Liver (tissue), 9 donors: ENCODE results near the gene ARL5A. TPM values are rescaled to one million over a fixed set of nuclear protein-coding genes. Genes with fewer than 3 reads are reported as not detected.

ENCODE experiments used
- DNase-seq: peaks from one replicate; pipeline ENCODE4 v3.0.0-alpha.2; 2017; ENCODE audit warnings: low spot score
- H3K27ac ChIP-seq, 2 donors: one replicate each; pipeline ENCODE4 v1.7.0; 2013; ENCODE audit warnings: inconsistent platforms in 2 of 2, low read length in 2 of 2, control low read depth in 1 of 2, low read depth in 1 of 2, mild to moderate bottlenecking in 1 of 2
- H3K27me3 ChIP-seq, 4 donors: one replicate each; pipeline versions ENCODE4 v1.6.1 to v1.7.0; 2013; ENCODE audit warnings: low read length in 3 of 4, inconsistent platforms in 1 of 4, mild to moderate bottlenecking in 1 of 4, moderate library complexity in 1 of 4; ENCODE audit not compliant: control insufficient read depth in 4 of 4, insufficient read depth in 4 of 4
- H3K36me3 ChIP-seq, 4 donors: one replicate each; pipeline versions ENCODE4 v1.6.1 to v1.7.0; 2013; ENCODE audit warnings: low read length in 3 of 4, mild to moderate bottlenecking in 3 of 4, low read depth in 1 of 4, moderate library complexity in 1 of 4; ENCODE audit not compliant: control insufficient read depth in 4 of 4, insufficient read depth in 3 of 4
- H3K4me1 ChIP-seq, 4 donors: one replicate each; pipeline versions ENCODE4 v1.6.1 to v1.7.0; 2013; ENCODE audit warnings: low read length in 3 of 4, mild to moderate bottlenecking in 3 of 4, moderate library complexity in 1 of 4; ENCODE audit not compliant: control insufficient read depth in 4 of 4, insufficient read depth in 4 of 4
- H3K4me3 ChIP-seq, 3 donors: one replicate each; pipeline versions ENCODE4 v1.6.1 to v1.7.0; 2013; ENCODE audit warnings: low read length in 3 of 3, control low read depth in 1 of 3, low read depth in 1 of 3, mild to moderate bottlenecking in 1 of 3
- H3K9ac ChIP-seq, 2 donors: one replicate each; pipeline ENCODE4 v1.7.0; 2013; ENCODE audit warnings: low read length in 2 of 2, mild to moderate bottlenecking in 2 of 2, moderate library complexity in 2 of 2, control low read depth in 1 of 2, low read depth in 1 of 2
- H3K9me3 ChIP-seq, 4 donors: one replicate each; pipeline versions ENCODE4 v1.6.1 to v1.7.0; 2013; ENCODE audit warnings: low read length in 3 of 4; ENCODE audit not compliant: control insufficient read depth in 4 of 4
- ATF3 ChIP-seq: IDR thresholded peaks from 2 replicates; pipeline ENCODE4 v1.6.1; 2016; ENCODE audit warnings: antibody characterized with exemption
- CTCF ChIP-seq: fragments of 150-350 bp; IDR thresholded peaks from 2 replicates; pipeline ENCODE4 v1.5.1; 2017; ENCODE audit warnings: improper control_type of control experiment, low read depth, low read length; ENCODE audit not compliant: missing input control
- EGR1 ChIP-seq, 2 donors: IDR thresholded peaks; 2 replicates each; pipeline ENCODE4 v1.6.1; 2016 to 2018; ENCODE audit warnings: antibody characterized with exemption in 2 of 2, low read depth in 2 of 2
- FOXA1 ChIP-seq: IDR thresholded peaks from 2 replicates; pipeline ENCODE4 v1.6.1; 2016; ENCODE audit warnings: antibody characterized with exemption
- FOXA2 ChIP-seq: IDR thresholded peaks from 2 replicates; pipeline ENCODE4 v1.6.1; 2016; ENCODE audit warnings: antibody characterized with exemption
- GABPA ChIP-seq, 2 donors: IDR thresholded peaks in 1 of 2; conservative IDR thresholded peaks in 1 of 2; 2 replicates each; pipeline ENCODE4 v1.6.1; 2016; ENCODE audit warnings: antibody characterized with exemption in 2 of 2, mild to moderate bottlenecking in 1 of 2, moderate library complexity in 1 of 2
- HNF4A ChIP-seq, 2 donors: conservative IDR thresholded peaks; 2 replicates each; pipeline ENCODE4 v1.6.1; 2016; ENCODE audit warnings: antibody characterized with exemption in 2 of 2, mild to moderate bottlenecking in 2 of 2
- HNF4G ChIP-seq: IDR thresholded peaks from 2 replicates; pipeline ENCODE4 v1.6.1; 2016; ENCODE audit warnings: antibody characterized with exemption
- JUND ChIP-seq, 2 donors: IDR thresholded peaks; 2 replicates each; pipeline ENCODE4 v1.6.1; 2016; ENCODE audit warnings: antibody characterized with exemption in 2 of 2
- MAX ChIP-seq: IDR thresholded peaks from 2 replicates; pipeline ENCODE4 v1.6.1; 2016; ENCODE audit warnings: antibody characterized with exemption
- NR2F2 ChIP-seq: IDR thresholded peaks from 2 replicates; pipeline ENCODE4 v1.6.1; 2016; ENCODE audit warnings: antibody characterized with exemption
- RAD21 ChIP-seq, 2 donors: IDR thresholded peaks; 2 replicates each; pipeline ENCODE4 v1.6.1; 2016; ENCODE audit warnings: antibody characterized with exemption in 2 of 2, mild to moderate bottlenecking in 2 of 2
- REST ChIP-seq: IDR thresholded peaks from 2 replicates; pipeline ENCODE4 v1.6.1; 2016; ENCODE audit warnings: antibody characterized with exemption, mild to moderate bottlenecking
- RXRA ChIP-seq, 2 donors: IDR thresholded peaks; 2 replicates each; pipeline ENCODE4 v1.6.1; 2017 to 2018; ENCODE audit warnings: antibody characterized with exemption in 2 of 2, mild to moderate bottlenecking in 1 of 2
- TAF1 ChIP-seq: conservative IDR thresholded peaks from 2 replicates; pipeline ENCODE4 v1.6.1; 2016; ENCODE audit warnings: antibody characterized with exemption, mild to moderate bottlenecking
- YY1 ChIP-seq: IDR thresholded peaks from 2 replicates; pipeline ENCODE4 v1.6.1; 2016; ENCODE audit warnings: antibody characterized with exemption, mild to moderate bottlenecking
- ZBTB33 ChIP-seq: IDR thresholded peaks from 2 replicates; pipeline ENCODE4 v1.6.1; 2016; ENCODE audit warnings: antibody characterized with exemption
- WGBS: extraction: QIAGEN DNeasy Blood & Tissue Kit; methylation state at CpG from one replicate; pipeline ENCODE4 v1.1.7; 2013; 5-methylcytosine and 5-hydroxymethylcytosine counted together
- polyA plus RNA-seq, 2 donors: library from polyadenylated mRNA; stranded (reverse) in 1 of 2; unstranded in 1 of 2; fragments of 200-250 nt in 1 of 2; fragments of >200 nt in 1 of 2; fragmentation: Nextera tagmentation in 1 of 2; extraction: Ambion mirVana in 1 of 2; gene quantifications; one replicate each; pipeline versions ENCODE4 v1.2.1 to v1.2.3, GENCODE V29; 2013 to 2015
- total RNA-seq, 2 donors: library from RNA; depleted of rRNA; stranded (reverse); fragments of >200 nt; gene quantifications; one replicate each; pipeline ENCODE4 v1.2.3, GENCODE V29; 2014
- donor health status: healthy.
- donor health status: healthy.
- donor health status: healthy.
- donor health status: healthy.
- donor health status: healthy.

Gene ARL5A
- total and polyA plus RNA-seq, 4 donors: 9.0 to 41.6 (median 18.0) TPM

GRCh38 chr2:151862700-151863099 lies 34.5 kb upstream of the ARL5A start:
- H3K36me3 ChIP-seq: no peaks in the 10 kb centered on the region
- H3K4me1 ChIP-seq: no peaks in the 10 kb centered on the region
- 94% methylated on average over 5 of the region's 5 CpGs for WGBS
- no peak overlapping the region for H3K27ac ChIP-seq
- H3K9ac ChIP-seq: no peak overlapping the region
- no peaks in the 10 kb centered on the region for H3K27me3 ChIP-seq
- DNase-seq: no peak
- no peaks in the 10 kb centered on the region for H3K9me3 ChIP-seq
- TF ChIP-seq JUND (IDR thresholded peaks at IDR 0.05) (no peak), FOXA2 (no peak), EGR1 (IDR thresholded peaks at IDR 0.05; ENCODE audit: low read depth in 2 of 2) (no peak), ZBTB33 (no peak), REST (no peak), RAD21 (IDR thresholded peaks at IDR 0.05) (no peak), TAF1 (no peak), HNF4A (conservative IDR thresholded peaks at IDR 0.05) (no peak), HNF4G (no peak), YY1 (no peak), GABPA (IDR thresholded peaks at IDR 0.05 in 1 of 2, conservative IDR thresholded peaks at IDR 0.05 in 1 of 2) (no peak), NR2F2 (no peak), RXRA (IDR thresholded peaks at IDR 0.05) (no peak), MAX (no peak), CTCF (no peak), FOXA1 (no peak), ATF3 (no peak)
- H3K4me3 ChIP-seq: no peak overlapping the region

- 89% methylated on average over 4 of the region's 4 CpGs for WGBS
- Histone ChIP-seq H3K4me1 (no peaks in the 10 kb centered on the region), H3K9ac (no peak overlapping the region), H3K36me3 (no peaks in the 10 kb centered on the region), H3K9me3 (no peaks in the 10 kb centered on the region), H3K4me3 (no peak overlapping the region), H3K27me3 (no peaks in the 10 kb centered on the region), H3K27ac (no peak overlapping the region)
- DNase-seq: no peak
- TF ChIP-seq YY1: no peak
Measured at GRCh38 chr2:151861174-151861573, 33.0 kb upstream of the ARL5A start.
